ENCODE data around the gene ZNF679.
A peak's percentile ranks its signal among the peaks of the same experiment; 100 is the strongest.

ZNF679 gene

GRCh38 chr7:64307254-64308015, 79.2 kb downstream of the ZNF679 start:
- no peaks in the 10 kb centered on the region for H3K9me3 ChIP-seq (ENCODE audit: insufficient read depth, low read length)
- peak overlapping the region; percentile 91 for H3K27ac ChIP-seq (ENCODE audit: low read depth, low read length)
- H3K4me3 ChIP-seq (ENCODE audit: insufficient read depth, low read length, poor library complexity, severe bottlenecking): peak overlapping the region; percentile 66

GRCh38 chr7:64308016-64308270, 79.7 kb downstream of the ZNF679 start:
- Histone ChIP-seq H4K20me1 (ENCODE audit: low read depth, low read length) (no peaks in the 10 kb centered on the region), H3F3A (ENCODE audit: insufficient read depth) (peaks cover 15% of the 10 kb centered on the region), H2AFZ (ENCODE audit: low read depth, low read length, severe bottlenecking) (peak overlapping the region; percentile 68), H3K9me3 (ENCODE audit: insufficient read depth, low read length) (no peaks in the 10 kb centered on the region), H3K79me2 (ENCODE audit: insufficient read depth, low read length) (peaks cover 3% of the 10 kb centered on the region; the same call in 1 of the 2 replicates), H3K36me3 (ENCODE audit: low read length) (no peaks in the 10 kb centered on the region), H3K27me3 (ENCODE audit: low read length) (no peaks in the 10 kb centered on the region), H3K9ac (ENCODE audit: low read length) (peak overlapping the region; percentile 73), H3K27ac (ENCODE audit: low read depth, low read length) (peak overlapping the region; percentile 53), H3K4me2 (ENCODE audit: low read depth, low read length, poor library complexity, severe bottlenecking) (peak overlapping the region; percentile 77), H3K4me3 (ENCODE audit: insufficient read depth, low read length, poor library complexity, severe bottlenecking) (peak overlapping the region; percentile 66), H3K9me2 (replicated peaks; ENCODE audit: insufficient read depth, low read length) (no peaks in the 10 kb centered on the region)
- TF ChIP-seq EZH2phosphoT487 (conservative IDR thresholded peaks at IDR 0.05; ENCODE audit: low read length) (no peak), CTCF (IDR thresholded peaks at IDR 0.05; ENCODE audit: insufficient read depth, low read length, poor library complexity, severe bottlenecking) (no peak)

More at GRCh38 chr7:64307254-64308015, 79.2 kb downstream of the ZNF679 start:
- Histone ChIP-seq H3K79me2 (ENCODE audit: insufficient read depth, low read length) (peaks cover 3% of the 10 kb centered on the region; the same call in 1 of the 2 replicates), H4K20me1 (ENCODE audit: low read depth, low read length) (no peaks in the 10 kb centered on the region), H3K9me2 (replicated peaks; ENCODE audit: insufficient read depth, low read length) (no peaks in the 10 kb centered on the region), H3K27me3 (ENCODE audit: low read length) (no peaks in the 10 kb centered on the region), H3K9ac (ENCODE audit: low read length) (peak overlapping the region; percentile 73), H3K36me3 (ENCODE audit: low read length) (no peaks in the 10 kb centered on the region), H3K4me2 (ENCODE audit: low read depth, low read length, poor library complexity, severe bottlenecking) (peak overlapping the region; percentile 77), H2AFZ (ENCODE audit: low read depth, low read length, severe bottlenecking) (peak overlapping the region; percentile 68), H3F3A (ENCODE audit: insufficient read depth) (peaks cover 15% of the 10 kb centered on the region)
- TF ChIP-seq EZH2phosphoT487 (conservative IDR thresholded peaks at IDR 0.05; ENCODE audit: low read length) (no peak), CTCF (IDR thresholded peaks at IDR 0.05; ENCODE audit: insufficient read depth, low read length, poor library complexity, severe bottlenecking) (no peak)

GRCh38 chr7:64310426-64310825, 82.2 kb downstream of the ZNF679 start:
- H3K36me3 ChIP-seq (ENCODE audit: low read length): no peaks in the 10 kb centered on the region
- no peak for TF ChIP-seq EZH2phosphoT487 (conservative IDR thresholded peaks at IDR 0.05; ENCODE audit: low read length)
- TF ChIP-seq CTCF (IDR thresholded peaks at IDR 0.05; ENCODE audit: insufficient read depth, low read length, poor library complexity, severe bottlenecking): no peak
- no peaks in the 10 kb centered on the region for H3K9me3 ChIP-seq (ENCODE audit: insufficient read depth, low read length)
- H2AFZ ChIP-seq (ENCODE audit: low read depth, low read length, severe bottlenecking): no peak overlapping the region
- H3K4me3 ChIP-seq (ENCODE audit: insufficient read depth, low read length, poor library complexity, severe bottlenecking): no peak overlapping the region
- no peak overlapping the region for H3K27ac ChIP-seq (ENCODE audit: low read depth, low read length)
- no peaks in the 10 kb centered on the region for H3K27me3 ChIP-seq (ENCODE audit: low read length)
- no peaks in the 10 kb centered on the region for H4K20me1 ChIP-seq (ENCODE audit: low read depth, low read length)
- H3K9ac ChIP-seq (ENCODE audit: low read length): no peak overlapping the region
- H3K4me2 ChIP-seq (ENCODE audit: low read depth, low read length, poor library complexity, severe bottlenecking): no peak overlapping the region
- peaks cover 11% of the 10 kb centered on the region for H3F3A ChIP-seq (ENCODE audit: insufficient read depth)
- peaks cover 19% of the 10 kb centered on the region for H3K79me2 ChIP-seq (ENCODE audit: insufficient read depth, low read length)
- H3K9me2 ChIP-seq (replicated peaks; ENCODE audit: insufficient read depth, low read length): no peaks in the 10 kb centered on the region
